ENCODE results near the gene CXCL8.

The CXCL8 gene

GRCh38 chr4:73718375-73719373 lies 21.7 kb upstream of the CXCL8 start:
- no peak for DNase-seq (ENCODE audit: low read depth)

GRCh38 chr4:73721435-73721834 lies 18.9 kb upstream of the CXCL8 start:
- DNase-seq (ENCODE audit: low read depth), result no peak

DNA sequence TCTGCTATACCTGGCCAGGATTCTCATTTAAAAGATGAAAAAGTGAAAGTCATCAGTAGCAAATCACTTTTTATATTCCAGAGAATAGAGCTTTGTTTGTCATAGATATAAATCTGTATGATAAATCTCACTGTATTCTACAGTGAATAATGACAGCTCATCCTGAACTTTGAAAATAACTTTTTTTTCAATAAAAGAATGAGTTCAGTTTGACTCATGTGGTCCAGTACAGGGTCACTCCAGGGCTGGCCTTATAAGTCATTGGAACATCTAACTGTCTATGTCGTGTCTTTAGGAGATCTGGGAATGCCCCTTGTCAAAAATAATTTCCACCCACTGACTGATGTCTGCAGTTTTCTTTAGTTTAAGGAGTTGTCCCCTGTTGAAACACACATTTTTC lies 18.5 kb upstream of the CXCL8 start:
- no peak for DNase-seq (ENCODE audit: low read depth)

DNA sequence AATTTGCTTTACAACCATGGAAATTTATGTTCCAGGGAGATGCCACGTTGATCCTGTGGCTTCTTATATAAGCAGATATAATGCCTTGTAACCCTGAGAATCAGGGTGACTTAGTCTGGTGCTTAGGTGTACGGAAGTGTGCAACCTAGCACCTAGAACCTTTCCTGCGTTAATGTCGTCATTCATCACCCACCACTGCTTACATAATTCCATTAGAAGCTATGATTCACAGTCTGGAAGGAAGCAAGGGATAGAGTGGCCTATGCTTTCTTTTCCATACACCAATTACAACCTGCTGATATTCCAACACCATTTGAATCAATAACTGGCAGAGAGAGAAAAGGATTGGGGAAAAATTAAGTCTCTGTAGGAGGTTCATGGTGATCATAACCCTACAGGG lies 17.3 kb upstream of the CXCL8 start:
- no peak for DNase-seq (ENCODE audit: low read depth)

DNA sequence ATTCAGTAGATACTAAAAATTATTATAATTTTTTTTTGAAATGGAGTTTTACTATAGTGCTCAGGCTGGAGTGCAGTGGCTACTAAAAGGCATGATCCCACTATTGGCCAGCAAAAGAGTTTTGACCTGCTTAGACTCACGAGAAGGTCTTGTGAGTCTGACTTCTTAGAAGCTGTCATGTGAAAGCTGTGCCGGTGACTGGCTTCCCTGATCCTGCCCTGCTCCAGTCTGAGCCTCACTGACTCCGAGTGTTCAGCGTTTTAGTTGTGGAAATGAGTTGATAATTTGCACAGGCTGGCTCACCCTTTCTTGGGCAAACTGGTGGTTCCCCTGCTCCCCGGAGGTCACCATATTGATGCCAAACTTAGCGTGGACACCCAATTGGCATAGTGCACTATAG lies 16.4 kb upstream of the CXCL8 start:
- no peak for DNase-seq (ENCODE audit: low read depth)

DNA sequence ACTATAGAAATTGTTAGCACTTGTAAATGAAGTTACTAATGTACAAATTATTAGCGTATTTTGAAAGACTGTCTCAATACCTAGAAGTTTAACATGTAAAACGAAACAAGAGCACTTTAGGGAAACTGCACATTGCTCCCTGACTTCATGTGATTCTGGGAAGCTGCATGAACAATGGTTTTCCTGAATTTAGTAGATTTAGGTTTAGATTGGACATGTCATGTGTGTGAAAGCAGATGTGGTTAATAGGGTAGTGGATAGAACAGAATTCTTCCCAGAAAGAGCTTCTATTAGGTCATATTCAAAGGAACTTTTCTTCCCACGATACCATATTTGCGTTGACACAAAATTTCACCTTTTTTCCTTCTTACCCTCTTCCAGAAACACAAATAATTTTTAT lies 14.9 kb upstream of the CXCL8 start:
- DNase-seq (ENCODE audit: low read depth), result no peak

DNA sequence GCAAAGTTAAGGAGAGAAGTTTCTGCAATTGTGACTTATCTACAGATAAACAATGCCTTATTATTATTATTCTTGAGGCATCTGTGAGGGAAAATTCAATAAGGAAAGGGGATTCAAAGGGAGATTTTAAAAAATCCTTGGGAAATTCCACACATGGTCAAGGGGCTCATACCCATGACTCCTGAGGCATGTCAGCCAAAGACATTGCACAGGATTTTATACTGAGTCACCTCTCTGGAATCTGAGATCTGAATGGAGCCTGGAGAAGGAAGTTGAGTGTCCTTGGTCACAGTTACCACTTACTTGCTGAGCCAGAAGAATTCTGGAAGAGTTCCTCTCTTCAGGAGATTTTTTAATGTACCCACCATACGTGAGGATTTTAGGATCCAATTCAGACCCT lies 14.4 kb upstream of the CXCL8 start:
- no peak for DNase-seq (ENCODE audit: low read depth)

GRCh38 chr4:73727685-73728084 lies 12.7 kb upstream of the CXCL8 start:
- no peak for DNase-seq (ENCODE audit: low read depth)

DNA sequence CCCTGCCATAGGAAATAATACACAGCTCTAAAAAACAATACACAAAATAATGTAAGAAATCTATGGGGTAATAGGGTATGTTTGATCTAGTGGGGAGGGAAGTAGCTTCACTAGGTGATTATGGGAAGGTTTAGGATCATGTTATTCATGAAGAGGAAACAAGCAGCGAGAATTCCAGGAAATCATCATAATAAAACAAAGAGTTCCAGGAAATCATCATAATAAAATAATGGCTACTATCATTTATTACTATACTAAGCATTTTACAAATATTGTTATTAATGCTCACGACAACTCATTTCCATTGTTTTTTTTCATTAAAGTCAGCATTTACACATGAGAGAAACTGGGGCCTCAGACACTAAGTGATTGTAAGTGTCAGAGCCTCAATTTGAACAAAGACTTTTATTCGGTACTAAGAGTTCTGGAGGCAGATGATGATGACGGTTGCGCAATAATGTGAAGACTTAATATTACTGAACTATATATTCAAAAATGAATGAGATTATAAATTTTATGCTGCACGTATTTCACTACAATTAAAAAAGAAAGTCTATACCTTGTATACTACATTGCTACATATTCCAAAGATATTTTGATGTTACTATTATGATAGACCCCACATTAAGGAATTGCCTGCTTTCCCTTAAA lies 12.2 kb upstream of the CXCL8 start:
- no peak for DNase-seq (ENCODE audit: low read depth)

DNA sequence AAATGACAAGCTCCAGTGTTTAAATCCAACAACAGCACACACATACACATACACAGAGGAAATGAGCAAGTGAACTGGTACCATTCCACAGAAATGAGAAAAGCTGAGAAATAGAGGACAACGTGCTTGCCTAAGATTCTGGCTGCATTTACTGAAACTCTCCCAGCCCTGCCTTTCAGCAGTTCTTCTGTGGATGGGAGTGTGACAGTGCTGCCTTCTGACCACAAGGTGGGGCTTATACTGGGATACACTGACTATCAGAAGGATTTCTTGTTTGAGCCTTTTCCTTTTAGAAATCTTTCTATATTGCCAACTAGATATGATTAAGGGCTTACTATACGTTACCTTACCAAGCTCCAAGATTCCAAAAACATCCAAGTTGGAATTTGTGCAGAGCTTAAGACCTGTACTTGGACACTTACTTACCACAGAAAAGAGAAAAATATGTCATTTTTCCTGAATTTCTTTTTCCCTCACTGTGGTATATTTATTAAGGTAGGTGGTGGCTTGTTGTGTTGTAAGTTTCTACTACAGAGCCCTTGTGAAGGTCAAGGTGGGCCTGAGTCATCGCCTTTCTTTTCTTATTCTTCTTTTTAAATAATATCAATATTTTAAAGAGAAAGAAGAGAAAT lies 10.7 kb upstream of the CXCL8 start:
- DNase-seq (ENCODE audit: low read depth), result no peak

DNA sequence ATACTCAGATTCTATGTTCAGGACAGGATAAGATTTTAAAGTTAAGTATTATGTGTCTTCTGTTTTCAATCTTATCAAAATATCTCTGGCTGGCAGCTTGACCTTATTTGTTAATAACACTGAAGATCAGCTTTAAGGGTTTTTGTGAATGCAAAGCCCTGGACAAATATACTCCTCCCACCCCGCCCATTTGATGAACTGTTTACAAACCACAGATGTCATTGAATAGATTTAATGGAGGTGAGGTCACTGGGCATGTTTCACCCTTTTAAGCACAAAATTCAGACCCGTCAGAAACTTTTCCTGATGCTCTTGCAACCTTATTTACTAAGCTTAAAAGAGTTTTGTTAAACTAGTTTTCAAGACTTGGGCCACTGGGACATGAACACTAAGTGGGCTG lies 10.1 kb upstream of the CXCL8 start:
- DNase-seq (ENCODE audit: low read depth), result no peak

GRCh38 chr4:73730867-73731266 lies 9.5 kb upstream of the CXCL8 start:
- no peak for DNase-seq (ENCODE audit: low read depth)

DNA sequence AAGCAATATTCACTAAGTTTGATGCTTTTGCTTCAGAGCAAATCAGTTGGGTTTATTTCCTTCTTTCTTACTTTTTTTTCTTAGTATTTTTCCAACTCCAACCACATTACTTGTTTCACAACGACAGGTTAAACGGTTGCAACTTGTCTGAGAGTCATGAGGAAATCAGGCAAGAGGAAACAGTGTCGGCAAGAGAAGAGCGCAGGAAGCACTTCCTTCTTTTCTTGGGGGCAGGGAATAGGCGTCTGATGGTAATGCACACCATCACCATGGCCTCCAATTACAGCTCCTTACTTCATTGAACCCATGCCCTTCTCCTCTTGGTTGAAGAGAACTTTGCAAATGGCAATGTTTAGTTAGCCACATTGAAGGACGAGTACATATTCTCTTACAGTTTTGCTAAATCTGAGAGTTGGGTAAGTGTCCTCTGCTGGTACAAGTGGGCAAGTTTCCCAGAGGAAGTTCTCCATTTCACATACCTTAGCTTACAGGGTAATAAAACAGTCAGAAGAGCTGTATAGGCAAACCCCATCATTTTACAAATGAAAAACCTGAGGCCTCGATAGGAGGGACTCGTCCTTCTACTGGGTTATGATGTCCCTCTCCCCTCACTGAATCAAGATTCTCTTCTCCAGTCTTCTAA lies 8.3 kb upstream of the CXCL8 start:
- no peak for DNase-seq (ENCODE audit: low read depth)

GRCh38 chr4:73732759-73733431 lies 7.5 kb upstream of the CXCL8 start:
- no peak for DNase-seq (ENCODE audit: low read depth)

DNA sequence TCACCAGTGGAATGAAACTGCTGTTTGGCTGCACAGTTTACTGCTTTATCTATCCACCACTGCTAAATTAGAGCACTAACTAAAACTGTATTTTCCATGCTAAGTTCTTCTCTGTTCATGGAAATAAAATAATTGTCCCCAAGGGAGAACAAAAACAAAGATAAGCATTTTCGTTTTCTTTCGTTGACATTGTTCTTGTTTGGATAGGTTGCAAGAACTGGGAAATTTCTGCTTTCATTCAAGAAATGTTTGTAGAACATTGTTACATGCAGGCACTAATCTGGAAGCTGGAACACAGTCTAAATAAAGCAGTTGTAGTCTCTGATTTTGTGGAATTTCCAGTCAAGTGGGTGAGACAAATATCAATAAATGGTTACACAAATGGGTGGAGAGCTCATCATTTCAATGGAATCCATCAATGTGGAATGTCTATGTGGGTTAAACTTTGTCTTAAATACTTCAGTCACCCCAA lies 5.8 kb upstream of the CXCL8 start:
- no peak for DNase-seq (ENCODE audit: low read depth)

DNA sequence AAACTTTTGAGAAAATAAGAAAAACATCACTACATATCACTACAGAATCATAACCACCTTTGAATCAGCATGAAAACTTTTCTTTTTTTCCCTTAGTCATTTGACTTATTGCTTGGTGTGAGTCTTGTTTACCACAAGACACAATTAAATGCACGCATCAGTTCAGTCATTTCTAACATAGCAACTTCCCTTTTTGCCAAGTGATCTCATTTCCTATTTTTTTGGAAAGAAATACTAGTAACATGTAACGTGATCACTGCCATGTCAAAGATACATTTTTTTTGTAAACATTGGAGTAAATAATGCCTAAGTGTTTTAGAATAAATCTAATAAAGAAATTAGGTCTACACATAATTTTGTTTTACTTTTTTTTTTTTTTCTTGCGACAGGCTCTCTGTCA lies 5.1 kb upstream of the CXCL8 start:
- no peak for DNase-seq (ENCODE audit: low read depth)

GRCh38 chr4:73741031-73741749 lies 821 bp downstream of the CXCL8 start:
- no peak for DNase-seq (ENCODE audit: low read depth)

DNA sequence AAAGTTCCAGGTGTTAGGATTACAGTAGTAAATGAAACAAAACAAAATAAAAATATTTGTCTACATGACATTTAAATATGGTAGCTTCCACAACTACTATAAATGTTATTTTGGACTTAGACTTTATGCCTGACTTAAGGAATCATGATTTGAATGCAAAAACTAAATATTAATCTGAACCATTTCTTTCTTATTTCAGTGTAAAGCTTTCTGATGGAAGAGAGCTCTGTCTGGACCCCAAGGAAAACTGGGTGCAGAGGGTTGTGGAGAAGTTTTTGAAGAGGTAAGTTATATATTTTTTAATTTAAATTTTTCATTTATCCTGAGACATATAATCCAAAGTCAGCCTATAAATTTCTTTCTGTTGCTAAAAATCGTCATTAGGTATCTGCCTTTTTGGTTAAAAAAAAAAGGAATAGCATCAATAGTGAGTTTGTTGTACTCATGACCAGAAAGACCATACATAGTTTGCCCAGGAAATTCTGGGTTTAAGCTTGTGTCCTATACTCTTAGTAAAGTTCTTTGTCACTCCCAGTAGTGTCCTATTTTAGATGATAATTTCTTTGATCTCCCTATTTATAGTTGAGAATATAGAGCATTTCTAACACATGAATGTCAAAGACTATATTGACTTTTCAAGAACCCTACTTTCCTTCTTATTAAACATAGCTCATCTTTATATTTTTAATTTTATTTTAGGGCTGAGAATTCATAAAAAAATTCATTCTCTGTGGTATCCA lies 1.6 kb downstream of the CXCL8 start:
- no peak for DNase-seq (ENCODE audit: low read depth)

DNA sequence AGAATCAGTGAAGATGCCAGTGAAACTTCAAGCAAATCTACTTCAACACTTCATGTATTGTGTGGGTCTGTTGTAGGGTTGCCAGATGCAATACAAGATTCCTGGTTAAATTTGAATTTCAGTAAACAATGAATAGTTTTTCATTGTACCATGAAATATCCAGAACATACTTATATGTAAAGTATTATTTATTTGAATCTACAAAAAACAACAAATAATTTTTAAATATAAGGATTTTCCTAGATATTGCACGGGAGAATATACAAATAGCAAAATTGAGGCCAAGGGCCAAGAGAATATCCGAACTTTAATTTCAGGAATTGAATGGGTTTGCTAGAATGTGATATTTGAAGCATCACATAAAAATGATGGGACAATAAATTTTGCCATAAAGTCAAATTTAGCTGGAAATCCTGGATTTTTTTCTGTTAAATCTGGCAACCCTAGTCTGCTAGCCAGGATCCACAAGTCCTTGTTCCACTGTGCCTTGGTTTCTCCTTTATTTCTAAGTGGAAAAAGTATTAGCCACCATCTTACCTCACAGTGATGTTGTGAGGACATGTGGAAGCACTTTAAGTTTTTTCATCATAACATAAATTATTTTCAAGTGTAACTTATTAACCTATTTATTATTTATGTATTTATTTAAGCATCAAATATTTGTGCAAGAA lies 2.3 kb downstream of the CXCL8 start:
- DNase-seq (ENCODE audit: low read depth), result no peak

DNA sequence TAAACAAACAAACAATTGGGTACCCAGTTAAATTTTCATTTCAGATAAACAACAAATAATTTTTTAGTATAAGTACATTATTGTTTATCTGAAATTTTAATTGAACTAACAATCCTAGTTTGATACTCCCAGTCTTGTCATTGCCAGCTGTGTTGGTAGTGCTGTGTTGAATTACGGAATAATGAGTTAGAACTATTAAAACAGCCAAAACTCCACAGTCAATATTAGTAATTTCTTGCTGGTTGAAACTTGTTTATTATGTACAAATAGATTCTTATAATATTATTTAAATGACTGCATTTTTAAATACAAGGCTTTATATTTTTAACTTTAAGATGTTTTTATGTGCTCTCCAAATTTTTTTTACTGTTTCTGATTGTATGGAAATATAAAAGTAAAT lies 2.9 kb downstream of the CXCL8 start:
- DNase-seq (ENCODE audit: low read depth), result no peak
